ENCODE measurements around the gene NPAS4.

Gene NPAS4

DNA sequence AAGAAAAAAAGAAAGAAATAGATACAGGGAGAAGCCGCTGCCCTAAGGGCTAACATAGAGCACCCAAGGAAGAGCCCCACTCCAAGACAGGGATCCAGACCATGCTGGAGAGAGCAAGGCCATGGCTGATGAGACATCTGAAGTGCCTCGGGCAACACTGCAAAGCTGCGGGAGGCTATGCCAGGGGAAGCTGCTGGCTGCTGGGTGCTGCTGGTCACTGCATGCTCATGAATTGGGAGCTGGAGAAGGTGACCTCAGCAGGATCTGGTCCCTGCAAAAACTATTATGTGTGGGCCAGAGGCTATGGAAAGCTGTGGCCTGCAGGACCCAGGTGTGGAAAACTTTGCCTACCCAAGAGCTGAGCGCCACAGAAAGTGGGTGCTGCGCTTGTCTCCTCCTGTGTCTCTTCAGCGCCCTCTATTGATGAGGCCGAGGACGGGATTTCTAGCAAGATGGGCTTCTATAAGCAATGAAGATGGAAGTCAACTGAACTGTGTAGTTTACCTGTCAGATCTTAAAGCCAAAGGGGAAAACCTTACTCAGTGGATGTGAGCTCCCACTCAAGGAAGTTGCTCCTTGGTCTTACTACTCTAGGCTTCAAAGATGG is 32.0 kb upstream of the NPAS4 start:
- TF ChIP-seq, protein P1, sequence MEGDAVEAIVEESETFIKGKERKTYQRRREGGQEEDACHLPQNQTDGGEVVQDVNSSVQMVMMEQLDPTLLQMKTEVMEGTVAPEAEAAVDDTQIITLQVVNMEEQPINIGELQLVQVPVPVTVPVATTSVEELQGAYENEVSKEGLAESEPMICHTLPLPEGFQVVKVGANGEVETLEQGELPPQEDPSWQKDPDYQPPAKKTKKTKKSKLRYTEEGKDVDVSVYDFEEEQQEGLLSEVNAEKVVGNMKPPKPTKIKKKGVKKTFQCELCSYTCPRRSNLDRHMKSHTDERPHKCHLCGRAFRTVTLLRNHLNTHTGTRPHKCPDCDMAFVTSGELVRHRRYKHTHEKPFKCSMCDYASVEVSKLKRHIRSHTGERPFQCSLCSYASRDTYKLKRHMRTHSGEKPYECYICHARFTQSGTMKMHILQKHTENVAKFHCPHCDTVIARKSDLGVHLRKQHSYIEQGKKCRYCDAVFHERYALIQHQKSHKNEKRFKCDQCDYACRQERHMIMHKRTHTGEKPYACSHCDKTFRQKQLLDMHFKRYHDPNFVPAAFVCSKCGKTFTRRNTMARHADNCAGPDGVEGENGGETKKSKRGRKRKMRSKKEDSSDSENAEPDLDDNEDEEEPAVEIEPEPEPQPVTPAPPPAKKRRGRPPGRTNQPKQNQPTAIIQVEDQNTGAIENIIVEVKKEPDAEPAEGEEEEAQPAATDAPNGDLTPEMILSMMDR (IDR thresholded peaks at IDR 0.05; ENCODE audit: borderline replicate concordance, control extremely low read depth, extremely low read depth, insufficient read depth, missing control alignments) = peak; percentile 82
- in situ Hi-C loops (cut with MboI; ENCODE audit: low sequenced_read_pairs, unreplicated experiment) = no loop called here
- DNase-seq (ENCODE audit: low spot score) = peak; percentile 69

DNA sequence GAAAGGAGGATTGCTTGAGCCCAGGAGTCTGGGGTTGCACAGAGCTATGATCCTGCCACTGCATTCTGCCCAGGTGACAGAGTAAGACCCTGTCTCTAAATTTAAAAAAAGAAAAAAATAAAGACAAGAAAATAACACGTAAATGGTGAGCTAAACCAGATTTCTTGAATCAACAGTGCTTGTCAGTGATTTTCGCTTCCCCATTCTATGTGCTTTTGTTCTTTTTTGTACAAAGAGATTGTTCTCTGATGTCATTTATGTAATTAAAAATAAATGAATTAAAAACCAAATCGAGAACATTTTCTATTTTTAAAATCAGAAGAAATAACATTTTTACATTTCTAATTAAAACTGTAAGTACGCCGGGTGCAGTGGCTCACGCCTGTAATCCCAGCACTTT is 29.5 kb upstream of the NPAS4 start:
- in situ Hi-C loops (cut with MboI; ENCODE audit: low sequenced_read_pairs, unreplicated experiment) = no loop called here
- no peak for DNase-seq (ENCODE audit: low spot score)
- TF ChIP-seq, protein P1 (IDR thresholded peaks at IDR 0.05; ENCODE audit: borderline replicate concordance, control extremely low read depth, extremely low read depth, insufficient read depth, missing control alignments) = no peak

DNA sequence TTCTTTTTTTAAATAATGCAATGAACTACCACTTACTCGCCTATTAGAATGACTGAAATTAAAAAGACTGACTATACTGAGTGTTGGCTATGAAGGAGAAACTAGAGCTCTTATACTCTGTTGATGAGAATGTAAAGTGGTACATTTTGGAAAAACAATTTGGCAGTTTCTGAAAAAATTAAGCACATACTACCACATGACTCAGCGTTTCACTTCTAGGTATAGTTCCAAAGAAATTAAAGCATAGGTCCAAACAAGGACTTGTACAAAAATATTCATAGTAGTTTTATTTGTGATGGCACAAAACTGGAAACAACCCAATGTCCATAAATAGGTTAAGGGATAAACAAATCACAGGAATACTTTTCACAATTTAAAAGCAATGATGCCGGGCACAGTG is 26.9 kb upstream of the NPAS4 start:
- no peak for DNase-seq (ENCODE audit: low spot score)
- in situ Hi-C loops (cut with MboI; ENCODE audit: low sequenced_read_pairs, unreplicated experiment) = no loop called here
- TF ChIP-seq, protein P1 (IDR thresholded peaks at IDR 0.05; ENCODE audit: borderline replicate concordance, control extremely low read depth, extremely low read depth, insufficient read depth, missing control alignments) = no peak

DNA sequence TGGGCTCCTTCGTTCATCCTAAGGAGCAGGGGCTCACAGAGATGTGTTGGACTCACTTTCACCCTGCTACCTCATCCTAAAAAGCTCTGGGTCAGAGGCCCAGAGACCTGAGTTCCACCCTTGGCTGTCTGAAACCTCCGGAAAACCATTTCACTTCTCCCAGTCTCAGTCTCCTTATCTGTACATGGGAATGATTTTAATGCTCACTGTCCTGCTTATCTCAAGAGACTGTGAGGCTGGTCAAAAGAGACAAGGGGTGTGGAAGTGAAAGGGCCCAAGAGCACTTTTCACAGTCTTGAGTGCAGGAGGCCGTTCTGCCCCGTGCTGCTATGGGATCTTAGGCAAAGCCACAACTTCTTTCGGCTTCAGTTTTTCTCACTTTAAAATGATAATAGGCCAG is 13.2 kb upstream of the NPAS4 start:
- DNase-seq (ENCODE audit: low spot score) = no peak
- in situ Hi-C loops (cut with MboI; ENCODE audit: low sequenced_read_pairs, unreplicated experiment) = loop anchor here (10.0 kb wide), 1 partner anchor 257 kb away; no protein-coding TSS in a partner anchor
- TF ChIP-seq, protein P1 (IDR thresholded peaks at IDR 0.05; ENCODE audit: borderline replicate concordance, control extremely low read depth, extremely low read depth, insufficient read depth, missing control alignments) = no peak

DNA sequence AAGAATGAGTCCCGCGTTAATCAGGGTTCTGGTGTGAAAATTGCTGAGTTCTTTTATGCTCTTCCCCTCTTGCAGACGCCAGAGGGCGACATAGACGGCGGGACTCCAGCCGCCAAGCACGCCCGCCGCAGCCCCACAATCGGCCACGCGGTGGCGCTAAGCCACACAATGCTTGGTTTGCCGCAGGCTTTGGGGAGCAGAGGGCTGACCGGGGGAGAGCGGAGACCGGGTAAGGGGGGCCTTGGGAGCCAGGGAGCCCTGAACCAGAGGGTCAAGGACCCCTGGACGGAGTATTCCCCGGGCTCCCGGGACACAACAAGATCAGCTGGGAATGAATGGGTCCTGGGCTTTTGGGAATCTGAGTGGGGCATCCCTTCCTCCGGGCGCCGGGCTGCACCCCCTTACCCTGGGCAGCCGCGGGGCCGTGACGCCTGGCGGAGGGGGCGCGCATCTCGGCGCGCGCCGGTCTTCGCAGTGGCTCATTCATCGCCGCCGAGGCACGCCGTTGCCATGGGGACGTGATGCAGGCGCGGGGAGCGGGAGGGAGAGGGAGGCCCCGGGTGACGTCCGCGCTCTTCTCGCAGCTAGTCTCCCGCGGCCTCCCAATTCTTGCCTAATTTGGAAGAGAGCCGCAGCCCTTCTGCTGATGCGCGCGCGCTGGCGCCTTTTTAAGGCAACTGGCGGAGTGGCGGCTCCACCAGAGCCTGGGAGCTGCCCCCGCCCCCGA is 12.2 kb upstream of the NPAS4 start:
- TF ChIP-seq, protein P1 (IDR thresholded peaks at IDR 0.05; ENCODE audit: borderline replicate concordance, control extremely low read depth, extremely low read depth, insufficient read depth, missing control alignments) = peak; percentile 100
- in situ Hi-C loops (cut with MboI; ENCODE audit: low sequenced_read_pairs, unreplicated experiment) = loop anchor here (10.0 kb wide), 1 partner anchor 256 kb away; no protein-coding TSS in a partner anchor
- DNase-seq (ENCODE audit: low spot score) = peak; percentile 94

DNA sequence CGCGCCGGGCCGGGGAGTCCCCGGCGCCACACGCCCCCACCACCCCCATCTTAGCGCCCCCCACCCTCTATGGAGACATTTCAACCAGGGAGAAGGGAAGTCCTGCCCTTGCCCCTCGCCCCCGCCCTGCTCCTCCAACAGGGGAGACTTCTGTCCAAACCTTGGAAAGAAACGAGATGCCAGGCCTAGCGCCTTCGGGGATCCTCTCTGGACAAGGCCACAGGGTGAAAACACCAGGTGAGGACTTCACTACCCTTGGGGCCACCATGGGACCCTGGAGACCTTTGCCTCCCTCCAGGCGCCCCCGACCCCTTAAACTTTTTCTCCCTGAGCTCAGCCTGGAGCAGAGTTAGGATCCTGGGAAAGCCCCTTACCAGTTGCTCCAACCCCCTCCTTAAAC is 11.6 kb upstream of the NPAS4 start:
- in situ Hi-C loops (cut with MboI; ENCODE audit: low sequenced_read_pairs, unreplicated experiment) = loop anchor here (10.0 kb wide), 1 partner anchor 256 kb away; no protein-coding TSS in a partner anchor
- DNase-seq (ENCODE audit: low spot score) = no peak
- TF ChIP-seq, protein P1 (IDR thresholded peaks at IDR 0.05; ENCODE audit: borderline replicate concordance, control extremely low read depth, extremely low read depth, insufficient read depth, missing control alignments) = no peak

All from GM13976 (cell line).